Transverse colon (tissue), 4 donors: ENCODE results near the gene SUN1. TPM values are rescaled to one million over a fixed set of nuclear protein-coding genes. Genes with fewer than 3 reads are reported as not detected.

Experiments
- DNase-seq: peaks from one replicate; pipeline ENCODE4 v3.0.0-alpha.2; 2019
- H3K27ac ChIP-seq, 4 donors: fragments of 200-600 bp; sonication (generic); 2 replicates each; pipeline ENCODE4 v1.5.1; 2016 to 2018; ENCODE audit warnings: inconsistent platforms in 4 of 4
- H3K27me3 ChIP-seq: fragments of 200-600 bp; sonication (generic); 2 replicates; pipeline ENCODE4 v1.5.1; 2017; ENCODE audit warnings: inconsistent platforms
- H3K36me3 ChIP-seq, 4 donors: fragments of 200-600 bp; sonication (generic); 2 replicates each; pipeline ENCODE4 v1.5.1; 2017 to 2019; ENCODE audit warnings: inconsistent platforms in 4 of 4
- H3K4me1 ChIP-seq, 4 donors: fragments of 200-600 bp; sonication (generic); 2 replicates each; pipeline ENCODE4 v1.5.1; 2017 to 2020; ENCODE audit warnings: inconsistent platforms in 4 of 4
- H3K4me3 ChIP-seq, 4 donors: fragments of 200-600 bp; sonication (generic); 1 replicate in 1 of 4; 2 replicates in 3 of 4; pipeline versions ENCODE4 v1.5.1 to v1.6.1; 2017 to 2019; ENCODE audit warnings: inconsistent platforms in 4 of 4
- H3K9me3 ChIP-seq, 2 donors: fragments of 200-600 bp; sonication (generic); 2 replicates each; pipeline ENCODE4 v1.5.1; 2017 to 2019; ENCODE audit warnings: inconsistent platforms in 2 of 2
- CTCF ChIP-seq, 5 experiments: fragments of 200-600 bp in 3 of 5; fragments of 450-650 bp in 2 of 5; sonication (generic) in 3 of 5; IDR thresholded peaks; 1 replicate in 2 of 5; 2 replicates in 3 of 5; pipeline ENCODE4 v1.5.1; 2016 to 2017; ENCODE audit warnings: antibody characterized with exemption in 5 of 5, inconsistent platforms in 3 of 5, mild to moderate bottlenecking in 2 of 5, moderate library complexity in 1 of 5
- EP300 ChIP-seq: sonication (generic); formaldehyde crosslinking; IDR thresholded peaks from one replicate; pipeline ENCODE4 v1.6.1; 2017; ENCODE audit warnings: antibody characterized with exemption, low read depth
- POLR2A ChIP-seq: fragments of 450-650 bp; IDR thresholded peaks from one replicate; pipeline ENCODE4 v1.6.1; 2016; ENCODE audit warnings: antibody characterized with exemption, mild to moderate bottlenecking, moderate library complexity
- POLR2AphosphoS5 ChIP-seq, 3 donors: sonication (generic); formaldehyde crosslinking; IDR thresholded peaks; one replicate each; pipeline ENCODE4 v1.6.1; 2016; ENCODE audit warnings: antibody characterized with exemption in 3 of 3
- WGBS, 2 donors: methylation state at CpG; one replicate each; pipeline ENCODE4 v1.1.5; 2018; ENCODE audit warnings: low coverage in 1 of 2; 5-methylcytosine and 5-hydroxymethylcytosine counted together
- in situ Hi-C, 4 donors: fragments of 200-750 bp; cut with MboI; loops; one replicate each; pipeline versions ENCODE4 v1.15.0 to v1.15.1; 2017; ENCODE audit warnings: low sequenced_read_pairs in 3 of 4, low pct_ligation_motif_present in 1 of 4, low pct_unique_long_range_greater_than_20kb in 1 of 4
- intact Hi-C: fragments of 100-400 bp; cut with DNase I; formaldehyde crosslinking; loops from one replicate; pipeline ENCODE4 v1.15.1; 2023; ENCODE audit warnings: low total_unique reads
- total RNA-seq, 4 donors: library from RNA; depleted of rRNA; stranded (reverse); fragments of >200 nt; gene quantifications; one replicate each; pipeline ENCODE4 v1.1.0, GENCODE V29; 2016

SUN1 gene
- total RNA-seq, 4 donors from 2014 or later = 92.7 to 569 (median 162) TPM

- TF ChIP-seq EP300 (no peak), CTCF (IDR thresholded peaks at IDR 0.05) (no peak), POLR2A (no peak), POLR2AphosphoS5 (IDR thresholded peaks at IDR 0.05) (no peak)
- Histone ChIP-seq H3K4me3 (no peak overlapping the region), H3K9me3 (no peaks in the 10 kb centered on the region), H3K27ac (peak overlapping the region; percentile 38 to 67 (median 58)), H3K4me1 (peaks cover 17 to 62% (median 29%) of the 10 kb centered on the region in 4 donors), H3K27me3 (no peaks in the 10 kb centered on the region), H3K36me3 (no peaks in the 10 kb centered on the region)
- WGBS, 2 donors = 80 to 82% methylated on average over 3 to 11 of the region's 11 CpGs
- DNase-seq = no peak
- intact Hi-C loops (no loop called here), in situ Hi-C loops (no loop called here)
Observed at GRCh38 chr7:824664-825063, 7.6 kb upstream of the SUN1 start.

GRCh38 chr7:825386-825785, 6.9 kb upstream of the SUN1 start:
- H3K4me3 ChIP-seq = no peak overlapping the region
- intact Hi-C loops (no loop called here), in situ Hi-C loops (no loop called here)
- TF ChIP-seq POLR2A (no peak), POLR2AphosphoS5 (IDR thresholded peaks at IDR 0.05) (no peak), EP300 (no peak), CTCF (IDR thresholded peaks at IDR 0.05) (no peak)
- no peak for DNase-seq
- peak overlapping the region; percentile 38 to 67 (median 58) for H3K27ac ChIP-seq
- H3K9me3 ChIP-seq = no peaks in the 10 kb centered on the region
- no peaks in the 10 kb centered on the region for H3K36me3 ChIP-seq
- peaks cover 23 to 65% (median 35%) of the 10 kb centered on the region in 4 donors for H3K4me1 ChIP-seq
- H3K27me3 ChIP-seq = no peaks in the 10 kb centered on the region
- 60 to 73% methylated on average over 6 of the region's 6 CpGs for WGBS, 2 donors

GRCh38 chr7:826230-826917, 5.9 kb upstream of the SUN1 start:
- H3K27ac ChIP-seq = peak overlapping the region; percentile 38 to 67 (median 58)
- H3K4me3 ChIP-seq = no peak overlapping the region
- no peak for DNase-seq
- in situ Hi-C loops (no loop called here), intact Hi-C loops (no loop called here)
- no peaks in the 10 kb centered on the region for H3K27me3 ChIP-seq
- WGBS, 2 donors = 63 to 79% methylated on average over 2 to 29 of the region's 29 CpGs
- TF ChIP-seq EP300 (no peak), POLR2A (no peak), CTCF (IDR thresholded peaks at IDR 0.05) (no peak), POLR2AphosphoS5 (IDR thresholded peaks at IDR 0.05) (no peak)
- no peaks in the 10 kb centered on the region for H3K36me3 ChIP-seq
- H3K9me3 ChIP-seq = no peaks in the 10 kb centered on the region
- H3K4me1 ChIP-seq = peaks cover 31 to 65% (median 40%) of the 10 kb centered on the region in 4 donors

GRCh38 chr7:828793-829561, 3.3 kb upstream of the SUN1 start:
- in situ Hi-C loops = no loop called here
- WGBS, 2 donors = 88% methylated on average over 14 of the region's 14 CpGs; no CpG with 5 or more reads in 1 of the 2 donors
- Histone ChIP-seq H3K9me3 (no peaks in the 10 kb centered on the region), H3K4me1 (peaks cover 14 to 65% (median 41%) of the 10 kb centered on the region in 4 donors), H3K4me3 (no peak overlapping the region), H3K36me3 (no peaks in the 10 kb centered on the region), H3K27ac (peak overlapping the region in 2 of 4 donors; percentile 2 to 87), H3K27me3 (no peaks in the 10 kb centered on the region)
- intact Hi-C loops = no loop called here
- DNase-seq = no peak
- TF ChIP-seq POLR2AphosphoS5 (IDR thresholded peaks at IDR 0.05) (no peak), POLR2A (no peak), CTCF (IDR thresholded peaks at IDR 0.05) (no peak), EP300 (no peak)
